Sigmoid colon (tissue), 7 donors: ENCODE measurements around the gene PLEKHM2. TPM values are rescaled to one million over a fixed set of nuclear protein-coding genes. Genes with fewer than 3 reads are reported as not detected.

ENCODE experiments used
- DNase-seq: peaks from one replicate; pipeline ENCODE4 v3.0.0-alpha.2; 2019
- H3K27ac ChIP-seq, 4 donors: fragments of 200-600 bp; sonication (generic); one replicate each; pipeline ENCODE4 v1.5.1; 2016 to 2019; ENCODE audit warnings: mild to moderate bottlenecking in 1 of 4
- H3K27me3 ChIP-seq, 3 donors: fragments of 200-600 bp; sonication (generic); one replicate each; pipeline ENCODE4 v1.5.1; 2019; ENCODE audit warnings: mild to moderate bottlenecking in 1 of 3
- H3K36me3 ChIP-seq, 4 donors: fragments of 200-600 bp; sonication (generic); one replicate each; pipeline ENCODE4 v1.5.1; 2016 to 2019
- H3K4me1 ChIP-seq, 4 donors: fragments of 200-600 bp; sonication (generic); one replicate each; pipeline ENCODE4 v1.5.1; 2017 to 2019
- H3K4me3 ChIP-seq, 4 donors: fragments of 200-600 bp; sonication (generic); one replicate each; pipeline ENCODE4 v1.5.1; 2017 to 2019; ENCODE audit warnings: mild to moderate bottlenecking in 2 of 4, moderate library complexity in 1 of 4
- H3K9me3 ChIP-seq, 4 donors: fragments of 200-600 bp in 3 of 4; sonication (generic) in 3 of 4; one replicate each; pipeline versions ENCODE4 v1.5.1 to v1.6.1; 2013 to 2019
- EP300 ChIP-seq, 4 donors: sonication (generic); formaldehyde crosslinking; IDR thresholded peaks; one replicate each; pipeline ENCODE4 v1.6.1; 2017; ENCODE audit warnings: antibody characterized with exemption in 4 of 4
- POLR2A ChIP-seq, 2 donors: fragments of 450-650 bp; IDR thresholded peaks; one replicate each; pipeline ENCODE4 v1.6.1; 2016; ENCODE audit warnings: antibody characterized with exemption in 2 of 2, mild to moderate bottlenecking in 2 of 2, moderate library complexity in 2 of 2
- POLR2AphosphoS5 ChIP-seq, 4 donors: sonication (generic); formaldehyde crosslinking; IDR thresholded peaks; one replicate each; pipeline ENCODE4 v1.6.1; 2017; ENCODE audit warnings: antibody characterized with exemption in 4 of 4
- WGBS, 2 donors: extraction: QIAGEN DNeasy Blood & Tissue Kit; methylation state at CpG; one replicate each; pipeline ENCODE4 v1.1.7; 2013; 5-methylcytosine and 5-hydroxymethylcytosine counted together
- intact Hi-C: fragments of 100-400 bp; cut with DNase I; formaldehyde crosslinking; loops from one replicate; pipeline ENCODE4 v1.15.1; 2023
- polyA plus RNA-seq, 3 donors: library from polyadenylated mRNA; stranded (reverse); fragments of 200-250 nt; gene quantifications; one replicate each; pipeline ENCODE4 v1.2.3, GENCODE V29; 2013
- total RNA-seq, 4 donors: library from RNA; depleted of rRNA; stranded (reverse); fragments of >200 nt; gene quantifications; one replicate each; pipeline ENCODE4 v1.1.0, GENCODE V29; 2016
- TF ChIP-seq, protein P1 (sequence below), 4 experiments: fragments of 450-650 bp in 3 of 4; fragments of 200-600 bp in 1 of 4; IDR thresholded peaks; one replicate each; pipeline ENCODE4 v1.5.1; 2016 to 2019; ENCODE audit warnings: antibody characterized with exemption in 4 of 4, mild to moderate bottlenecking in 3 of 4, moderate library complexity in 2 of 4
- donor health status: healthy with polysubstance abuse.
- donor health status: Bipolar disorder and iron deficiency.
- donor health status: healthy.

PLEKHM2 gene
- total and polyA plus RNA-seq, 7 donors = 19.8 to 49.6 (median 28.9) TPM

GRCh38 chr1:15700508-15700907 is 16.4 kb downstream of the PLEKHM2 start:
- H3K4me1 ChIP-seq = peaks cover 0 to 45% (median 45%) of the 10 kb centered on the region in 4 donors
- H3K27me3 ChIP-seq = no peaks in the 10 kb centered on the region
- H3K4me3 ChIP-seq = no peak overlapping the region
- DNase-seq = no peak
- peak overlapping the region in 3 of 4 donors; percentile 20 to 88 (median 56) for H3K27ac ChIP-seq
- H3K9me3 ChIP-seq = no peaks in the 10 kb centered on the region
- WGBS, 2 donors = 80 to 94% methylated on average over 6 of the region's 6 CpGs
- no peak for TF ChIP-seq POLR2A (IDR thresholded peaks at IDR 0.05)
- TF ChIP-seq, protein P1, sequence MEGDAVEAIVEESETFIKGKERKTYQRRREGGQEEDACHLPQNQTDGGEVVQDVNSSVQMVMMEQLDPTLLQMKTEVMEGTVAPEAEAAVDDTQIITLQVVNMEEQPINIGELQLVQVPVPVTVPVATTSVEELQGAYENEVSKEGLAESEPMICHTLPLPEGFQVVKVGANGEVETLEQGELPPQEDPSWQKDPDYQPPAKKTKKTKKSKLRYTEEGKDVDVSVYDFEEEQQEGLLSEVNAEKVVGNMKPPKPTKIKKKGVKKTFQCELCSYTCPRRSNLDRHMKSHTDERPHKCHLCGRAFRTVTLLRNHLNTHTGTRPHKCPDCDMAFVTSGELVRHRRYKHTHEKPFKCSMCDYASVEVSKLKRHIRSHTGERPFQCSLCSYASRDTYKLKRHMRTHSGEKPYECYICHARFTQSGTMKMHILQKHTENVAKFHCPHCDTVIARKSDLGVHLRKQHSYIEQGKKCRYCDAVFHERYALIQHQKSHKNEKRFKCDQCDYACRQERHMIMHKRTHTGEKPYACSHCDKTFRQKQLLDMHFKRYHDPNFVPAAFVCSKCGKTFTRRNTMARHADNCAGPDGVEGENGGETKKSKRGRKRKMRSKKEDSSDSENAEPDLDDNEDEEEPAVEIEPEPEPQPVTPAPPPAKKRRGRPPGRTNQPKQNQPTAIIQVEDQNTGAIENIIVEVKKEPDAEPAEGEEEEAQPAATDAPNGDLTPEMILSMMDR (IDR thresholded peaks at IDR 0.05) = no peak
- no peak for TF ChIP-seq EP300 (IDR thresholded peaks at IDR 0.05)
- TF ChIP-seq POLR2AphosphoS5 (IDR thresholded peaks at IDR 0.05) = no peak
- intact Hi-C loops = loop anchor here (5.0 kb wide), 1 partner anchor 83 kb away; the partner anchor contains the start of gene DDI2
- H3K36me3 ChIP-seq = peaks cover 0 to 15% (median 2%) of the 10 kb centered on the region in 4 donors

DNA sequence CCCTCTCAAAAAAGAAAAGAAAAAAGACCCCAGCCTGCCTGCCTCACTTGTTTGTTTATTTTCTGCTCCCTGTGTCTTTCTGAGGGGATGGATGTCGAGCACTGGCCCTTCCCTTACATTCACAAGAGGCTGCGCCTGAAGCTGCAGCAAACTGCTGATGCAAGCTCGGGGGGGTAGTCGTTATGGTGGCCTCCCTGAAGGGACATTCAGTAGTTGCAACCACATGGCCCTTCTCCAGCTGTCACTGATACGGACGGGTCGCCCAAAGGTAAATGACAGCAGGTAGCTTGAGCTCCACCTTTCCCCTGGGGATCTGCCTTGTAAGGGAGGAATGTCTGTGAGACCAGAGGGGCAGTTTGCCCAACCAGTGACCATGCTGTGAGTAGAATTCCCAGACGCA is 17.7 kb downstream of the PLEKHM2 start:
- H3K4me3 ChIP-seq = no peak overlapping the region
- intact Hi-C loops = loop anchor here (2.0 to 5.0 kb wide), 2 partner anchors 17 to 84 kb away; partner anchors contain the start of genes DDI2 and PLEKHM2
- 92 to 93% methylated on average over 8 of the region's 8 CpGs for WGBS, 2 donors
- peaks cover 0 to 15% (median 0%) of the 10 kb centered on the region in 4 donors for H3K36me3 ChIP-seq
- TF ChIP-seq, protein P1 (IDR thresholded peaks at IDR 0.05) = no peak
- TF ChIP-seq EP300 (IDR thresholded peaks at IDR 0.05) = no peak
- no peak for TF ChIP-seq POLR2A (IDR thresholded peaks at IDR 0.05)
- TF ChIP-seq POLR2AphosphoS5 (IDR thresholded peaks at IDR 0.05) = no peak
- H3K4me1 ChIP-seq = peaks cover 0 to 50% (median 48%) of the 10 kb centered on the region in 4 donors
- H3K27ac ChIP-seq = peak overlapping the region in 3 of 4 donors; percentile 38 to 90 (median 88)
- H3K9me3 ChIP-seq = no peaks in the 10 kb centered on the region
- DNase-seq = no peak
- no peaks in the 10 kb centered on the region for H3K27me3 ChIP-seq

- TF ChIP-seq POLR2AphosphoS5 (IDR thresholded peaks at IDR 0.05) (peak in 1 of 4 donors; percentile 9), POLR2A (IDR thresholded peaks at IDR 0.05) (no peak)
- TF ChIP-seq, protein P1 (IDR thresholded peaks at IDR 0.05) = peak in 1 of 4 experiments; percentile 13
- Histone ChIP-seq H3K27ac (peak overlapping the region; percentile 86 to 90 (median 89)), H3K36me3 (peaks cover 0 to 8% (median 0%) of the 10 kb centered on the region in 4 donors), H3K9me3 (no peaks in the 10 kb centered on the region), H3K27me3 (no peaks in the 10 kb centered on the region), H3K4me1 (peaks cover 0 to 62% (median 59%) of the 10 kb centered on the region in 4 donors), H3K4me3 (peak overlapping the region in 2 of 4 donors; percentile 4 to 21)
- WGBS, 2 donors = 38 to 72% methylated on average over 19 of the region's 19 CpGs
- intact Hi-C loops = loop anchor here (2.0 to 5.0 kb wide), 2 partner anchors 18 to 86 kb away; partner anchors contain the start of genes DDI2 and PLEKHM2
- no peak for DNase-seq
Observed at GRCh38 chr1:15702722-15703550, 18.8 kb downstream of the PLEKHM2 start.

DNA sequence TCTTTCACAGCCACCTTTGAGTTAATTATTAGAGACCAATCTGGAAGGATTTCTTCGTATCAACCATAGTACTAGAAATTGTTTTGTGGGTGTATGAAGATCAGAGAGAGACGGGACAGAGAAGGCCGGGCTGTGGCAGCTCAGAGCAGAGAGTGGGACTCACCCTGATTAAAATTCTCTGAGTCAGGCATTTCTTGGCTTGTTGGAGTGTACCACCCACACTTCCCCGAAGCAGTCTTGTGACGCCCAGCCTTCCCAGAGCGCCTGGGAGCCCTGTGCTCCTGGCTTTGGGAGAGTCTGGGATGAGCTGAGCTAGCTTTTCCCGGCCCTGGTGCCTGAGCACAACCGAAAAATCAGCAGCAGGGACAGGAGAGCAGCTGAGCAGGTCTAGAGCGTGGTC is 19.4 kb downstream of the PLEKHM2 start:
- DNase-seq = peak; percentile 94
- TF ChIP-seq, protein P1 (IDR thresholded peaks at IDR 0.05) = no peak
- TF ChIP-seq EP300 (IDR thresholded peaks at IDR 0.05) = peak in 2 of 4 donors; percentile 44 to 74
- peak in 3 of 4 donors; percentile 61 to 87 (median 67) for TF ChIP-seq POLR2AphosphoS5 (IDR thresholded peaks at IDR 0.05)
- no peak for TF ChIP-seq POLR2A (IDR thresholded peaks at IDR 0.05)
- intact Hi-C loops = loop anchor here (2.0 to 5.0 kb wide), 2 partner anchors 19 to 86 kb away; partner anchors contain the start of genes DDI2 and PLEKHM2
- Histone ChIP-seq H3K36me3 (peaks cover 0 to 8% (median 0%) of the 10 kb centered on the region in 4 donors), H3K9me3 (no peaks in the 10 kb centered on the region), H3K4me1 (peaks cover 0 to 63% (median 59%) of the 10 kb centered on the region in 4 donors), H3K27ac (peak overlapping the region; percentile 86 to 90 (median 89)), H3K4me3 (peak overlapping the region in 2 of 4 donors; percentile 4 to 21), H3K27me3 (no peaks in the 10 kb centered on the region)
- 35 to 64% methylated on average over 9 of the region's 9 CpGs for WGBS, 2 donors
